Measurements from ENCODE around the gene SLC35F3. TPM values are rescaled to one million over a fixed set of nuclear protein-coding genes. Genes with fewer than 3 reads are reported as not detected.

The SLC35F3 gene
- total and polyA plus RNA-seq, 4 donors: 3.5 to 13.5 (median 11.9) TPM

GRCh38 chr1:233981042-233981675 lies 76.7 kb downstream of the SLC35F3 start:
- Histone ChIP-seq H3K27me3 (ENCODE audit: control insufficient read depth, insufficient read depth, low read length) (no peaks in the 10 kb centered on the region), H3K27ac (ENCODE audit: low read depth, low read length) (no peak overlapping the region), H3K36me3 (ENCODE audit: control insufficient read depth, insufficient read depth, low read length) (no peaks in the 10 kb centered on the region), H3K4me1 (ENCODE audit: control insufficient read depth, insufficient read depth, low read length) (no peaks in the 10 kb centered on the region), H3K9me3 (ENCODE audit: control insufficient read depth, insufficient read depth, low read length) (no peaks in the 10 kb centered on the region), H3K4me3 (ENCODE audit: low read depth, low read length) (no peak overlapping the region)
- DNase-seq (ENCODE audit: low read depth in 4 of 6, low spot score in 6 of 6): peak in 2 of 6 donors; percentile 29 to 74
- 81% methylated on average over 8 of the region's 10 CpGs for WGBS (ENCODE audit: insufficient coverage)

GRCh38 chr1:233982827-233983518 lies 78.5 kb downstream of the SLC35F3 start:
- no peaks in the 10 kb centered on the region for H3K4me1 ChIP-seq (ENCODE audit: control insufficient read depth, insufficient read depth, low read length)
- no peaks in the 10 kb centered on the region for H3K27me3 ChIP-seq (ENCODE audit: control insufficient read depth, insufficient read depth, low read length)
- H3K27ac ChIP-seq (ENCODE audit: low read depth, low read length): no peak overlapping the region
- no peaks in the 10 kb centered on the region for H3K36me3 ChIP-seq (ENCODE audit: control insufficient read depth, insufficient read depth, low read length)
- 89% methylated on average over 5 of the region's 10 CpGs for WGBS (ENCODE audit: insufficient coverage)
- DNase-seq (ENCODE audit: low read depth in 4 of 6, low spot score in 6 of 6): no peak
- no peak overlapping the region for H3K4me3 ChIP-seq (ENCODE audit: low read depth, low read length)
- no peaks in the 10 kb centered on the region for H3K9me3 ChIP-seq (ENCODE audit: control insufficient read depth, insufficient read depth, low read length)

GRCh38 chr1:233983811-233984210 lies 79.3 kb downstream of the SLC35F3 start:
- DNase-seq (ENCODE audit: low read depth in 4 of 6, low spot score in 6 of 6): no peak

GRCh38 chr1:233988963-233989696 lies 84.7 kb downstream of the SLC35F3 start:
- DNase-seq (ENCODE audit: low read depth in 4 of 6, low spot score in 6 of 6): no peak
- WGBS (ENCODE audit: insufficient coverage): no CpG with 5 or more reads among the region's 2 CpGs
- H3K9me3 ChIP-seq (ENCODE audit: control insufficient read depth, insufficient read depth, low read length): no peaks in the 10 kb centered on the region
- H3K4me3 ChIP-seq (ENCODE audit: low read depth, low read length): no peak overlapping the region
- H3K4me1 ChIP-seq (ENCODE audit: control insufficient read depth, insufficient read depth, low read length): no peaks in the 10 kb centered on the region
- no peaks in the 10 kb centered on the region for H3K27me3 ChIP-seq (ENCODE audit: control insufficient read depth, insufficient read depth, low read length)
- no peak overlapping the region for H3K27ac ChIP-seq (ENCODE audit: low read depth, low read length)
- H3K36me3 ChIP-seq (ENCODE audit: control insufficient read depth, insufficient read depth, low read length): no peaks in the 10 kb centered on the region

More at GRCh38 chr1:233983811-233984210, 79.3 kb downstream of the SLC35F3 start:
- Histone ChIP-seq H3K27ac (ENCODE audit: low read depth, low read length) (no peak overlapping the region), H3K9me3 (ENCODE audit: control insufficient read depth, insufficient read depth, low read length) (no peaks in the 10 kb centered on the region), H3K4me1 (ENCODE audit: control insufficient read depth, insufficient read depth, low read length) (no peaks in the 10 kb centered on the region), H3K36me3 (ENCODE audit: control insufficient read depth, insufficient read depth, low read length) (no peaks in the 10 kb centered on the region), H3K4me3 (ENCODE audit: low read depth, low read length) (no peak overlapping the region), H3K27me3 (ENCODE audit: control insufficient read depth, insufficient read depth, low read length) (no peaks in the 10 kb centered on the region)
- 83% methylated on average over 6 of the region's 7 CpGs for WGBS (ENCODE audit: insufficient coverage)

GRCh38 chr1:233990486-233990885 lies 86.0 kb downstream of the SLC35F3 start:
- H3K9me3 ChIP-seq (ENCODE audit: control insufficient read depth, insufficient read depth, low read length): no peaks in the 10 kb centered on the region
- H3K4me1 ChIP-seq (ENCODE audit: control insufficient read depth, insufficient read depth, low read length): no peaks in the 10 kb centered on the region
- H3K36me3 ChIP-seq (ENCODE audit: control insufficient read depth, insufficient read depth, low read length): no peaks in the 10 kb centered on the region
- no peak overlapping the region for H3K4me3 ChIP-seq (ENCODE audit: low read depth, low read length)
- no CpG with 5 or more reads among the region's 2 CpGs for WGBS (ENCODE audit: insufficient coverage)
- no peak overlapping the region for H3K27ac ChIP-seq (ENCODE audit: low read depth, low read length)
- H3K27me3 ChIP-seq (ENCODE audit: control insufficient read depth, insufficient read depth, low read length): no peaks in the 10 kb centered on the region
- DNase-seq (ENCODE audit: low read depth in 4 of 6, low spot score in 6 of 6): no peak

GRCh38 chr1:233993651-233994050 lies 89.2 kb downstream of the SLC35F3 start:
- Histone ChIP-seq H3K36me3 (ENCODE audit: control insufficient read depth, insufficient read depth, low read length) (no peaks in the 10 kb centered on the region), H3K9me3 (ENCODE audit: control insufficient read depth, insufficient read depth, low read length) (no peaks in the 10 kb centered on the region), H3K27ac (ENCODE audit: low read depth, low read length) (no peak overlapping the region), H3K4me3 (ENCODE audit: low read depth, low read length) (no peak overlapping the region), H3K27me3 (ENCODE audit: control insufficient read depth, insufficient read depth, low read length) (no peaks in the 10 kb centered on the region), H3K4me1 (ENCODE audit: control insufficient read depth, insufficient read depth, low read length) (no peaks in the 10 kb centered on the region)
- peak in 1 of 6 donors; percentile 54 for DNase-seq (ENCODE audit: low read depth in 4 of 6, low spot score in 6 of 6)
- WGBS (ENCODE audit: insufficient coverage): 63% methylated on average over 6 of the region's 6 CpGs

GRCh38 chr1:233994112-233994511 lies 89.6 kb downstream of the SLC35F3 start:
- Histone ChIP-seq H3K4me1 (ENCODE audit: control insufficient read depth, insufficient read depth, low read length) (no peaks in the 10 kb centered on the region), H3K9me3 (ENCODE audit: control insufficient read depth, insufficient read depth, low read length) (no peaks in the 10 kb centered on the region), H3K4me3 (ENCODE audit: low read depth, low read length) (no peak overlapping the region), H3K36me3 (ENCODE audit: control insufficient read depth, insufficient read depth, low read length) (no peaks in the 10 kb centered on the region), H3K27me3 (ENCODE audit: control insufficient read depth, insufficient read depth, low read length) (no peaks in the 10 kb centered on the region), H3K27ac (ENCODE audit: low read depth, low read length) (no peak overlapping the region)
- WGBS (ENCODE audit: insufficient coverage): 83% methylated on average over 2 of the region's 3 CpGs
- no peak for DNase-seq (ENCODE audit: low read depth in 4 of 6, low spot score in 6 of 6)

- no peaks in the 10 kb centered on the region for H3K9me3 ChIP-seq (ENCODE audit: control insufficient read depth, insufficient read depth, low read length)
- no peaks in the 10 kb centered on the region for H3K36me3 ChIP-seq (ENCODE audit: control insufficient read depth, insufficient read depth, low read length)
- no peaks in the 10 kb centered on the region for H3K27me3 ChIP-seq (ENCODE audit: control insufficient read depth, insufficient read depth, low read length)
- no CpG with 5 or more reads among the region's 3 CpGs for WGBS (ENCODE audit: insufficient coverage)
- H3K4me3 ChIP-seq (ENCODE audit: low read depth, low read length): no peak overlapping the region
- DNase-seq (ENCODE audit: low read depth in 4 of 6, low spot score in 6 of 6): peak in 1 of 6 donors; percentile 87
- peaks cover 3% of the 10 kb centered on the region for H3K4me1 ChIP-seq (ENCODE audit: control insufficient read depth, insufficient read depth, low read length)
- no peak overlapping the region for H3K27ac ChIP-seq (ENCODE audit: low read depth, low read length)
Measured at GRCh38 chr1:233998456-233998855, 94.0 kb downstream of the SLC35F3 start.

GRCh38 chr1:233998891-233999290 lies 94.4 kb downstream of the SLC35F3 start:
- no peak overlapping the region for H3K4me3 ChIP-seq (ENCODE audit: low read depth, low read length)
- H3K36me3 ChIP-seq (ENCODE audit: control insufficient read depth, insufficient read depth, low read length): no peaks in the 10 kb centered on the region
- H3K4me1 ChIP-seq (ENCODE audit: control insufficient read depth, insufficient read depth, low read length): peaks cover 3% of the 10 kb centered on the region
- no peak overlapping the region for H3K27ac ChIP-seq (ENCODE audit: low read depth, low read length)
- no peaks in the 10 kb centered on the region for H3K9me3 ChIP-seq (ENCODE audit: control insufficient read depth, insufficient read depth, low read length)
- DNase-seq (ENCODE audit: low read depth in 4 of 6, low spot score in 6 of 6): peak in 2 of 6 donors; percentile 23 to 89
- WGBS (ENCODE audit: insufficient coverage): 49% methylated on average over 5 of the region's 6 CpGs
- no peaks in the 10 kb centered on the region for H3K27me3 ChIP-seq (ENCODE audit: control insufficient read depth, insufficient read depth, low read length)
